OCI-LY7 (cell line): Measurements from ENCODE around the gene EEPD1. TPM values are rescaled to one million over a fixed set of nuclear protein-coding genes. Genes with fewer than 3 reads are reported as not detected.

Experiments used
- BruUV-seq: library from RNA; stranded (reverse); fragments of 400-500 nt; replicated peaks from 2 replicates; lab custom pipeline; 2021; lab: Mats Ljungman, UMichigan
- CTCF ChIA-PET: fragments of 300-600 bp; sonication (Branson Sonifier 250); formaldehyde crosslinking; loops from one replicate; lab custom pipeline; 2022; ENCODE audit warnings: antibody characterized with exemption; ENCODE audit not compliant: unreplicated experiment; lab: Charles Lee
- POLR2A ChIA-PET: fragments of 300-600 bp; sonication (Branson Sonifier 250); formaldehyde crosslinking; loops from one replicate; lab custom pipeline; 2022; ENCODE audit warnings: antibody characterized with exemption; lab: Charles Lee
- DNase-seq: peaks from one replicate; pipeline ENCODE4 v3.0.0-alpha.2; 2015; ENCODE audit warnings: low spot score
- H2AFZ ChIP-seq: fragments of 200-600 bp; sonication (generic), shearing (Covaris generic); 2 replicates; pipeline ENCODE4 v1.6.1; 2014; ENCODE audit warnings: mild to moderate bottlenecking, antibody characterized with exemption, low read length, moderate library complexity
- H3K27ac ChIP-seq: fragments of 200-600 bp; sonication (generic); 2 replicates; pipeline ENCODE4 v1.5.1; 2014; ENCODE audit warnings: mixed run types, low read depth, mild to moderate bottlenecking, moderate library complexity, low read length, inconsistent platforms; ENCODE audit not compliant: poor library complexity, severe bottlenecking
- H3K36me3 ChIP-seq: fragments of 200-600 bp; sonication (generic); 2 replicates; pipeline ENCODE4 v1.6.1; 2014; ENCODE audit warnings: mild to moderate bottlenecking, antibody characterized with exemption, low read length, moderate library complexity, mixed read lengths; ENCODE audit not compliant: insufficient read depth
- H3K4me1 ChIP-seq: fragments of 200-600 bp; sonication (generic); 2 replicates; pipeline ENCODE4 v1.5.1; 2014; ENCODE audit warnings: mild to moderate bottlenecking, low read length; ENCODE audit not compliant: insufficient read depth, poor library complexity, severe bottlenecking
- H3K4me2 ChIP-seq: fragments of 200-600 bp; sonication (generic); 2 replicates; pipeline ENCODE4 v1.6.1; 2014; ENCODE audit warnings: mild to moderate bottlenecking, low read length
- H3K4me3 ChIP-seq: fragments of 200-600 bp; sonication (generic); 2 replicates; pipeline ENCODE4 v1.5.1; 2014; ENCODE audit warnings: mild to moderate bottlenecking, low read depth, low read length; ENCODE audit not compliant: poor library complexity, severe bottlenecking
- H3K79me2 ChIP-seq: fragments of 200-600 bp; sonication (generic); 2 replicates; pipeline ENCODE4 v1.6.1; 2016; ENCODE audit warnings: low read depth, mild to moderate bottlenecking, low read length, moderate library complexity, mixed read lengths; ENCODE audit not compliant: insufficient read depth
- H3K9me2 ChIP-seq: fragments of 200-600 bp; sonication (generic); 2 replicates; pipeline ENCODE4 v1.6.1; 2016; ENCODE audit warnings: mild to moderate bottlenecking, low read length, mixed read lengths; ENCODE audit not compliant: insufficient read depth
- H3K9me3 ChIP-seq: fragments of 200-600 bp; sonication (generic); 2 replicates; pipeline ENCODE4 v1.6.1; 2014; ENCODE audit warnings: mild to moderate bottlenecking, mixed run types, low read length, mixed read lengths
- H4K20me1 ChIP-seq: fragments of 200-600 bp; sonication (generic); 2 replicates; pipeline ENCODE4 v1.6.1; 2014; ENCODE audit warnings: mild to moderate bottlenecking, antibody characterized with exemption, low read length, moderate library complexity, mixed read lengths; ENCODE audit not compliant: insufficient read depth
- CTCF ChIP-seq: fragments of 200-600 bp; sonication (generic); conservative IDR thresholded peaks from 2 replicates; pipeline ENCODE4 v1.5.1; 2014; ENCODE audit warnings: mild to moderate bottlenecking, antibody characterized with exemption, low read length, moderate library complexity, mixed read lengths
- EZH2phosphoT487 ChIP-seq: fragments of 200-600 bp; sonication (generic); IDR thresholded peaks from 2 replicates; pipeline ENCODE4 v1.6.1; 2018; ENCODE audit warnings: low read depth, borderline replicate concordance, mild to moderate bottlenecking, mixed run types, antibody characterized with exemption, low read length, moderate library complexity, mixed read lengths
- intact Hi-C: fragments of 100-400 bp; cut with micrococcal nuclease; formaldehyde crosslinking; loops from one replicate; pipeline ENCODE4 v1.10.0; 2022; ENCODE audit not compliant: unreplicated experiment
- total RNA-seq, 2 experiments: library from RNA; depleted of rRNA in 1 of 2; stranded (reverse); fragments of >200 nt in 1 of 2; shearing (Covaris generic) in 1 of 2; gene quantifications; 2 replicates each; pipeline ENCODE4 v1.2.3, GENCODE V29; 2014 to 2022

The EEPD1 gene
- total RNA-seq, 2 experiments from 2014 or later = 1.7 to 8.1 TPM

- DNase-seq = no peak
- H3K27ac ChIP-seq = no peak overlapping the region
- H3K36me3 ChIP-seq = no peaks in the 10 kb centered on the region
- H3K9me3 ChIP-seq = no peaks in the 10 kb centered on the region
- ChIA-PET POLR2A (no interaction called here), CTCF (interaction anchor here (1.0 kb wide), 1 partner anchor 157 kb away, joined by 3 read pairs; no protein-coding TSS in a partner anchor)
- H3K9me2 ChIP-seq = no peaks in the 10 kb centered on the region
- no peaks in the 10 kb centered on the region for H3K4me1 ChIP-seq
- H3K4me3 ChIP-seq = no peak overlapping the region
- intact Hi-C loops = no loop called here
- H3K79me2 ChIP-seq = no peaks in the 10 kb centered on the region
- no peak overlapping the region for H2AFZ ChIP-seq
- BruUV-seq = no TSS peak
- H3K4me2 ChIP-seq = no peak overlapping the region
- no peaks in the 10 kb centered on the region for H4K20me1 ChIP-seq
- TF ChIP-seq CTCF (no peak), EZH2phosphoT487 (no peak)
Measured at GRCh38 chr7:36130236-36130945, 22.7 kb upstream of the EEPD1 start.

GRCh38 chr7:36131026-36131425 lies 22.0 kb upstream of the EEPD1 start:
- Histone ChIP-seq H3K4me2 (no peak overlapping the region), H3K9me3 (no peaks in the 10 kb centered on the region), H3K9me2 (no peaks in the 10 kb centered on the region), H3K27ac (no peak overlapping the region), H2AFZ (no peak overlapping the region), H3K4me1 (no peaks in the 10 kb centered on the region), H4K20me1 (no peaks in the 10 kb centered on the region), H3K79me2 (no peaks in the 10 kb centered on the region), H3K36me3 (no peaks in the 10 kb centered on the region), H3K4me3 (no peak overlapping the region)
- intact Hi-C loops = no loop called here
- DNase-seq = no peak
- CTCF ChIA-PET = interaction anchor here (1.0 kb wide), 1 partner anchor 157 kb away, joined by 3 read pairs; no protein-coding TSS in a partner anchor
- no TSS peak for BruUV-seq
- POLR2A ChIA-PET = no interaction called here
- no peak for TF ChIP-seq CTCF
- no peak for TF ChIP-seq EZH2phosphoT487

- H3K79me2 ChIP-seq = no peaks in the 10 kb centered on the region
- H3K27ac ChIP-seq = no peak overlapping the region
- TF ChIP-seq EZH2phosphoT487 (no peak), CTCF (no peak)
- H3K9me2 ChIP-seq = no peaks in the 10 kb centered on the region
- BruUV-seq = no TSS peak
- intact Hi-C loops = no loop called here
- no peak overlapping the region for H3K4me3 ChIP-seq
- no peak overlapping the region for H3K4me2 ChIP-seq
- H4K20me1 ChIP-seq = no peaks in the 10 kb centered on the region
- H3K9me3 ChIP-seq = no peaks in the 10 kb centered on the region
- no peak overlapping the region for H2AFZ ChIP-seq
- CTCF ChIA-PET = no interaction called here
- H3K4me1 ChIP-seq = no peaks in the 10 kb centered on the region
- no peak for DNase-seq
- H3K36me3 ChIP-seq = no peaks in the 10 kb centered on the region
- POLR2A ChIA-PET = interaction anchor here (1.1 to 1.2 kb wide), 3 partner anchors 10 to 12 kb away, joined by 4 to 6 read pairs (median 5); no protein-coding TSS in a partner anchor
Measured at GRCh38 chr7:36131499-36131898, 21.6 kb upstream of the EEPD1 start.
